ENCODE results near the gene PPP4R2.

The PPP4R2 gene

GRCh38 chr3:72976281-72976741 lies 20.3 kb upstream of the PPP4R2 start:
- no peak overlapping the region for H3K4me3 ChIP-seq (ENCODE audit: low read depth, low read length)
- no peak for TF ChIP-seq CTCF (IDR thresholded peaks at IDR 0.05; ENCODE audit: low read depth, low read length)

DNA sequence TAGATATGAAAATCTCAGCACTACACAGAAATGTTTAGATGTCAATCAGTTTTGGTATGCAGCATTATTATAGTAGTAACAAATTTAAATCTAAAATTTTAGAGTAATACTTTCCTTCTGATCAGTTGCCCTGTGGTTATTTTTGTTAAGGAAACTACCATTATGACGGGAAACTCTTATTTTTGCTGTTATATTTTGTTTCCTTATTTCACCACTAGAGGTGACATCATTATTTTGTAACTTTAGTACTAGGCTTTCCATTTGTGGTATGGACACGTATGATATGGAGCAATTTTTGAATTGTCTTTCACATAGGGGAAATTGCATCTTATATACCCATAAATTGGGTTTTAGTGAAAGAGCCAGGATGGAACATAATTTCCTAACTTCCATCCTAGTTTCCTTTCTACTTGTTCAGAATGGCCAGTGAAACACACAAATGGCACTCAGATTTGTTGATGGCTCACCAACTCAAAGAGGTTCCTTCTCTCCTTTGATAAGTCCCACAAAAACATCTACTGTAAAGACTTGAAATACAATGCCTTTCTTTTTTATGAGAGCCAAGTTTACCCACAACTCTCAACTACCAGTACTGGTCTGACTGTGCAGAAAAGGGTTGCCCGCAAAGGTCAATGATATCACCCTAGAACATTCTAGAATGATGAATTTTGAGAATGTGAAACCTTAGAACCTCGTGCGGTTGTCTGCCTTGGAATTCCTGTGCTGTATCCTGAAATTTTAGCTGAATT lies 19.4 kb upstream of the PPP4R2 start:
- no peak for TF ChIP-seq CTCF (IDR thresholded peaks at IDR 0.05; ENCODE audit: low read depth, low read length)
- no peak overlapping the region for H3K4me3 ChIP-seq (ENCODE audit: low read depth, low read length)

GRCh38 chr3:72982609-72983366 lies 13.8 kb upstream of the PPP4R2 start:
- no peak overlapping the region for H3K4me3 ChIP-seq (ENCODE audit: low read depth, low read length)
- TF ChIP-seq CTCF (IDR thresholded peaks at IDR 0.05; ENCODE audit: low read depth, low read length): no peak

- TF ChIP-seq CTCF (IDR thresholded peaks at IDR 0.05; ENCODE audit: low read depth, low read length): no peak
- H3K4me3 ChIP-seq (ENCODE audit: low read depth, low read length): no peak overlapping the region
Observed at GRCh38 chr3:72985576-72985975, 11.0 kb upstream of the PPP4R2 start.

DNA sequence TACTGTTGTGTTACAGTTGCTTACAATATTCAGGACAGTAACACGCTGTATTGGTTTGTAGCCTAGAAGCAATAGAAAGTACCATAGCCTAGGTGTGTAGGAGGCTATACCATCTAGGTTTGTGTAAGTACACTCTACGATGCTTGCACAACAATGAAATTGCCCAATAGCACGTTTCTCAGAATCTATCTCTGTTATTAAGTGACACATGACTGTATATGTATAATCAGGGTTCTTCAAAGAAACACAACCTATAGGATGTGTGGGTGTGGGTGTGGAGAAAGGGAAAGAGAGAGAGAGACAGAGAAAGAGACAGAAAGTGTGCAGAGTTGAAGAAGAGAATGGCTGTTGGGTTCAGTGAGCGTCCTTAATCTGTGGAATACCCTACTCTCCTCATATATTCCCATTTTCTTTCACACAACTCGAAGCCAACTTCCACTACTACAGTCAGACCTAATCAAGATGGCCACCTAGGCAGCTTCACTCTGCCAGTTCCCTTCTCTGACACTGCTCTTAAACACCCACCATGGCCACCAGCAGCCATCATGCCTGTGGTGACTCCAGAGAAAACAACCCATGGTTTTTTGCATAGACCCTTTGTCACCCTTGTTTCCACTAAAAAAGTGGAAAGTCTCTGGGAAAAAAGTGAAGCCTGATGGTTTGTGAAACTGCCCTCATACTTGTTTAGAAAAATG lies 5.8 kb upstream of the PPP4R2 start:
- TF ChIP-seq CTCF (IDR thresholded peaks at IDR 0.05; ENCODE audit: low read depth, low read length): no peak
- H3K4me3 ChIP-seq (ENCODE audit: low read depth, low read length): no peak overlapping the region

GRCh38 chr3:72991522-72991921 lies 5.1 kb upstream of the PPP4R2 start:
- no peak overlapping the region for H3K4me3 ChIP-seq (ENCODE audit: low read depth, low read length)
- TF ChIP-seq CTCF (IDR thresholded peaks at IDR 0.05; ENCODE audit: low read depth, low read length): no peak
